ENCODE results near the gene CFAP58.

CFAP58 gene

GRCh38 chr10:104321725-104322415, 31.8 kb upstream of the CFAP58 start:
- no peak for TF ChIP-seq CTCF (IDR thresholded peaks at IDR 0.05; ENCODE audit: low read depth, low read length, missing control alignments)
- H3K4me3 ChIP-seq (ENCODE audit: low read depth, low read length): no peak overlapping the region
- DNase-seq (ENCODE audit: low read depth): no peak
- in situ Hi-C loops (cut with HindIII; ENCODE audit: low sequenced_read_pairs): no loop called here

GRCh38 chr10:104322416-104322782, 31.2 kb upstream of the CFAP58 start:
- DNase-seq (ENCODE audit: low read depth): no peak
- in situ Hi-C loops (cut with HindIII; ENCODE audit: low sequenced_read_pairs): no loop called here
- no peak for TF ChIP-seq CTCF (IDR thresholded peaks at IDR 0.05; ENCODE audit: low read depth, low read length, missing control alignments)
- H3K4me3 ChIP-seq (ENCODE audit: low read depth, low read length): no peak overlapping the region

GRCh38 chr10:104323085-104323484, 30.5 kb upstream of the CFAP58 start:
- TF ChIP-seq CTCF (IDR thresholded peaks at IDR 0.05; ENCODE audit: low read depth, low read length, missing control alignments): no peak
- no peak overlapping the region for H3K4me3 ChIP-seq (ENCODE audit: low read depth, low read length)
- in situ Hi-C loops (cut with HindIII; ENCODE audit: low sequenced_read_pairs): no loop called here
- no peak for DNase-seq (ENCODE audit: low read depth)

GRCh38 chr10:104323760-104324201, 29.9 kb upstream of the CFAP58 start:
- H3K4me3 ChIP-seq (ENCODE audit: low read depth, low read length): no peak overlapping the region
- in situ Hi-C loops (cut with HindIII; ENCODE audit: low sequenced_read_pairs): no loop called here
- TF ChIP-seq CTCF (IDR thresholded peaks at IDR 0.05; ENCODE audit: low read depth, low read length, missing control alignments): no peak
- no peak for DNase-seq (ENCODE audit: low read depth)

- no peak for DNase-seq (ENCODE audit: low read depth)
- in situ Hi-C loops (cut with HindIII; ENCODE audit: low sequenced_read_pairs): no loop called here
- TF ChIP-seq CTCF (IDR thresholded peaks at IDR 0.05; ENCODE audit: low read depth, low read length, missing control alignments): no peak
- H3K4me3 ChIP-seq (ENCODE audit: low read depth, low read length): no peak overlapping the region
These were observed 29.4 kb upstream of the CFAP58 start for GRCh38 chr10:104324221-104324686.

GRCh38 chr10:104324931-104325330, 28.7 kb upstream of the CFAP58 start:
- in situ Hi-C loops (cut with HindIII; ENCODE audit: low sequenced_read_pairs): no loop called here
- no peak for TF ChIP-seq CTCF (IDR thresholded peaks at IDR 0.05; ENCODE audit: low read depth, low read length, missing control alignments)
- no peak overlapping the region for H3K4me3 ChIP-seq (ENCODE audit: low read depth, low read length)
- DNase-seq (ENCODE audit: low read depth): no peak
